HUES48 (cell line): ENCODE data around the gene PIGT.

Experiments
- H3K27ac ChIP-seq: one replicate; pipeline ENCODE4 v1.7.0; 2013; ENCODE audit warnings: low read depth, low read length, inconsistent platforms
- H3K27me3 ChIP-seq: 2 replicates; pipeline ENCODE4 v1.6.1; 2013; ENCODE audit warnings: mild to moderate bottlenecking, low read length; ENCODE audit not compliant: control insufficient read depth, insufficient read depth
- H3K36me3 ChIP-seq: 2 replicates; pipeline ENCODE4 v1.6.1; 2013; ENCODE audit warnings: low read length; ENCODE audit not compliant: control insufficient read depth, insufficient read depth
- H3K4me1 ChIP-seq: 2 replicates; pipeline ENCODE4 v1.6.1; 2013; ENCODE audit warnings: mild to moderate bottlenecking, low read length; ENCODE audit not compliant: control insufficient read depth, insufficient read depth
- H3K4me3 ChIP-seq: 2 replicates; pipeline ENCODE4 v1.5.1; 2013; ENCODE audit warnings: mild to moderate bottlenecking, low read depth, low read length
- H3K9ac ChIP-seq: 2 replicates; pipeline ENCODE4 v1.6.1; 2013; ENCODE audit warnings: mild to moderate bottlenecking, low read depth, low read length, moderate library complexity
- H3K9me3 ChIP-seq: 2 replicates; pipeline ENCODE4 v1.6.1; 2013; ENCODE audit warnings: low read length; ENCODE audit not compliant: control insufficient read depth, insufficient read depth

Gene PIGT

DNA sequence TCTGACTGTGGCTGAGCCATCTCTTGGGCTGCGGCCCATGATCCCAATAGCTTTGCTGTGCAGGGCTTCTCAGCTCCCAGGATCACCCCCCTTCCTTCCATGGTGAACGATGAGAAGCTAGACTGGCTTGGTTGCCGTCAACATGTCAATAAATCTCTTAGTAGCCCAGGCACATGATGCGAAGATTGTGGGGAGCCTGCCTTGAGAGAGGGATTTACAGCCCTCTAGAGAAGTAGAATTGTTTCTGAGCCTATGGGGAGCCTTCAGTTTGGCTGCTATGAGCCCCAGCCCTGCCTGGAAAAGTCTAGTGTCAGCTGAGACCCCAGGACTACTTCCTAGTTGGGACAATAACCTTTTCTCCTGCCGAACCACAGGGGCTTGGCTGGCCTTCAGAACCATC is 3.3 kb upstream of the PIGT start:
- Histone ChIP-seq H3K4me1 (peaks cover 14% of the 10 kb centered on the region), H3K9ac (no peak overlapping the region)

DNA sequence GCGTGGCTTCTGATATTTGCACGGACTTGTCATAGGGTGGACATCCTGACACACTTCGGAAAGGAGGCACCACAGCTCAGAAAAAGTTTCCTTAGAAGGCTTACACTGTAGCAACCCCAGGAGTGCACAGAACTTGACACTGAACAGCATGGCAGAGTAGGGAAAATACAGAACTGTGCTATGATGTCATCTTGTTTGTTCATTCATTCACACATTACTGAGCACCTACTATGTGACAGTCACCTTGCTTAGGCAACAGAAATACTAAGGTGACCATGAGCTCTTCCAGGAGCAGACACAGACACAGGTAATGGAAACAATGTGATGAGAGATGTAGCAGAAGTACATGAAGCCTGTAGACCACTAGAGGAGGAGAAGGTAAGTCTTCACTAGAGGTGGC is 2.5 kb upstream of the PIGT start:
- H3K4me1 ChIP-seq: peaks cover 10% of the 10 kb centered on the region

More for the DNA sequence above, 3.3 kb upstream of the PIGT start:
- H3K27me3 ChIP-seq: peaks cover 4% of the 10 kb centered on the region; the same call in 1 of the 2 replicates
- no peak overlapping the region for H3K27ac ChIP-seq
- peaks cover 28% of the 10 kb centered on the region for H3K36me3 ChIP-seq
- H3K9me3 ChIP-seq: no peaks in the 10 kb centered on the region
- H3K4me3 ChIP-seq: no peak overlapping the region

DNA sequence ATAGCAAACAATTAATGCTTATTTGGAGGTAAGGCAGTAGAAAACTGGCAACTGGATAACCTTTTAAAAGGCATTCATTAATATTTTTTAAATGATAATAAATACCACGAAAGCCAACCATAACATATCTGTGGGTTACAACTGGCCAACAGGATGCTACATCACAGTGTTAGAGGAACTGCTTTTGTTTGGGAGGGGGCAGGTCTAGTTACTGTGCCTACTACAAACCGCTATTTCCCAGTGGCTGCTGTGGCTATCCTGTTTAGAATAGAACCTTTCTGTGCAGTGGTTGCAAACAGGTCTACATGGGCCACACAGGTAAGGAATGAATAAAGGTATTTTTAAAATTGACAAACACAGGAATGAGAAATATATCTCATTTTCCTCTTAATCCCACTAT is 976 bp downstream of the PIGT start:
- H3K27ac ChIP-seq: no peak overlapping the region
- H3K9me3 ChIP-seq: no peaks in the 10 kb centered on the region
- H3K9ac ChIP-seq: peak overlapping the region; percentile 85; the same call in 1 of the 2 replicates
- peak overlapping the region; percentile 96 for H3K4me3 ChIP-seq
- H3K4me1 ChIP-seq: peaks cover 10% of the 10 kb centered on the region
- no peaks in the 10 kb centered on the region for H3K27me3 ChIP-seq
- peaks cover 36% of the 10 kb centered on the region for H3K36me3 ChIP-seq

More for the DNA sequence above, 2.5 kb upstream of the PIGT start:
- H3K9me3 ChIP-seq: no peaks in the 10 kb centered on the region
- H3K36me3 ChIP-seq: peaks cover 32% of the 10 kb centered on the region
- H3K27ac ChIP-seq: no peak overlapping the region
- H3K27me3 ChIP-seq: no peaks in the 10 kb centered on the region
- no peak overlapping the region for H3K9ac ChIP-seq
- H3K4me3 ChIP-seq: no peak overlapping the region

DNA sequence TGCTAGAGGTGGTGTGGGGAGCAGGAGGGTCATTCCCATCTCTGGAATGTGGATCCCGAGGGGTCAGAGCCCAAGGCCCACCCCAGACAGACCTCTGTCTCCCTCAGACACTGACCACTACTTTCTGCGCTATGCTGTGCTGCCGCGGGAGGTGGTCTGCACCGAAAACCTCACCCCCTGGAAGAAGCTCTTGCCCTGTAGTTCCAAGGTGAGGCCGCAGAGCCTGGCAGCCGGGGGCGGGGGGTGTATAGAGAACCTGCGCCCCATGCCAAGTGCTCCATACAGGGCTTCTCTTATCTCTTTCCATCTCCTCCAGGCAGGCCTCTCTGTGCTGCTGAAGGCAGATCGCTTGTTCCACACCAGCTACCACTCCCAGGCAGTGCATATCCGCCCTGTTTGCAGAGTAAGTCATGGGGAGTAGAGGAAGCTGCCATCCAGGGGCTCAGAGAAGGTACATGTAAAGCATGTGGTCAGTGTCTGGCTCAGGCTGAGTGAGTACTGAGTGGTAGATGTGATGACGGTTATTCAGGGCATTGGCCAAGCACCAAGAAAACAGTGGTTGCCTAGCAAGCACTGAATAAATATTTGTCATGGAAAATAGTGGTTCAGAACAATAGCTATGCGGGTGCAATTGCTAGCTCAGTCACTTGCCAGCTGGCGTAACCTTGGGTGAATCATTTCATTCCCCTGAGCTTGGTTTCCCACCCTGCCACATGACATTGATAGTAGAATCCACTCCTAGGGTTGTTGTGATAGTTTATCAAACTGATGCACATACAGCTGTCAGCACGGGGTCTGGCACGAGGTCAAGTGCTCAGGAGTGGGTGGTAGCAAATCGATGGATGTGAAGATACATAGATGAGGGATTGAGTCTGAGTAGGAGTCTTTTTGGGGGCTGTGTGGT is 3.5 kb downstream of the PIGT start:
- H3K36me3 ChIP-seq: peaks cover 58% of the 10 kb centered on the region
- no peaks in the 10 kb centered on the region for H3K27me3 ChIP-seq
- no peak overlapping the region for H3K27ac ChIP-seq
- H3K9ac ChIP-seq: no peak overlapping the region
- no peak overlapping the region for H3K4me3 ChIP-seq
- peaks cover 10% of the 10 kb centered on the region for H3K4me1 ChIP-seq
- no peaks in the 10 kb centered on the region for H3K9me3 ChIP-seq

DNA sequence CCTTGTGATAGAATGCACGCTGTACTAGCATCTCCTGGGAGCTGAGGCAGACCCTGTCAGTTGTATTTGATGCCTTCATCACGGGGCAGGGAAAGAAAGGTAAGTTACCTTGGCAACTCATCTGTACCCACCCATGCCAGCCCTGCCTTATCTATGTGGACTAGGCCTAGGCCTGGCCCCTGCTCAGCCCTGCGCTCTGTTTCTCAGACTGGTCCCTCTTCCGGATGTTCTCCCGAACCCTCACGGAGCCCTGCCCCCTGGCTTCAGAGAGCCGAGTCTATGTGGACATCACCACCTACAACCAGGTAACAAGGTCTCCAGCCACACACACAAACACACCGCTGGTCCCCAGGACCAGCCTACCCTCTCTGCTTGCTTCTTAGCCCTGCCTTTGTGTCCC is 4.2 kb downstream of the PIGT start:
- Histone ChIP-seq H3K4me3 (no peak overlapping the region), H3K9me3 (no peaks in the 10 kb centered on the region), H3K9ac (no peak overlapping the region), H3K27me3 (no peaks in the 10 kb centered on the region), H3K36me3 (peaks cover 63% of the 10 kb centered on the region), H3K27ac (no peak overlapping the region), H3K4me1 (peaks cover 9% of the 10 kb centered on the region)

DNA sequence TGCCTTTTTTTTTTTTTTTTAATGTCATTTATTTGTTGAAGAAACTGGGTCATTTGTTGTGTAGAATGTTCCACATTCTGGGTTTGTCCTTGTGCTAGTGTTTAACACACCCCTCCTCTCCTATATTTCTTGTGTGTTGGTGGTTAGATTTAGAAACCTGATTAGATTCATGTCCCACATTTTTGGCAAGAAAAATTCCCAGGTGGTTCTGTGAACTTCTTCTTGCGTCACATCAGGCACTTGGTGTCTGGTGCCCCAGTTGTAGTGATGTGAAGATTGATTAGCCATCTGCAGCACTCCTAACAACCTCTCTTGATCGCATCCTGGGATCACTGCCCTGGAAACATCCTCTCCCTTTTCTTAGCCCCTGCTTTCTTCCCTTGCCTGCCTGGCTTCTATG is 7.8 kb downstream of the PIGT start:
- no peaks in the 10 kb centered on the region for H3K9me3 ChIP-seq
- H3K27me3 ChIP-seq: no peaks in the 10 kb centered on the region
- peaks cover 64% of the 10 kb centered on the region for H3K36me3 ChIP-seq
- H3K27ac ChIP-seq: no peak overlapping the region
- H3K4me1 ChIP-seq: no peaks in the 10 kb centered on the region
- H3K4me3 ChIP-seq: no peak overlapping the region
- no peak overlapping the region for H3K9ac ChIP-seq

DNA sequence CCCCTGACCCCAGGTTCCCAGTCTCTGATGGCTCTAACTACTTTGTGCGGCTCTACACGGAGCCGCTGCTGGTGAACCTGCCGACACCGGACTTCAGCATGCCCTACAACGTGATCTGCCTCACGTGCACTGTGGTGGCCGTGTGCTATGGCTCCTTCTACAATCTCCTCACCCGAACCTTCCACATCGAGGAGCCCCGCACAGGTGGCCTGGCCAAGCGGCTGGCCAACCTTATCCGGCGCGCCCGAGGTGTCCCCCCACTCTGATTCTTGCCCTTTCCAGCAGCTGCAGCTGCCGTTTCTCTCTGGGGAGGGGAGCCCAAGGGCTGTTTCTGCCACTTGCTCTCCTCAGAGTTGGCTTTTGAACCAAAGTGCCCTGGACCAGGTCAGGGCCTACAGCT is 9.6 kb downstream of the PIGT start:
- Histone ChIP-seq H3K9me3 (no peaks in the 10 kb centered on the region), H3K4me3 (no peak overlapping the region), H3K4me1 (no peaks in the 10 kb centered on the region), H3K27ac (no peak overlapping the region), H3K36me3 (peaks cover 48% of the 10 kb centered on the region), H3K27me3 (no peaks in the 10 kb centered on the region), H3K9ac (no peak overlapping the region)

DNA sequence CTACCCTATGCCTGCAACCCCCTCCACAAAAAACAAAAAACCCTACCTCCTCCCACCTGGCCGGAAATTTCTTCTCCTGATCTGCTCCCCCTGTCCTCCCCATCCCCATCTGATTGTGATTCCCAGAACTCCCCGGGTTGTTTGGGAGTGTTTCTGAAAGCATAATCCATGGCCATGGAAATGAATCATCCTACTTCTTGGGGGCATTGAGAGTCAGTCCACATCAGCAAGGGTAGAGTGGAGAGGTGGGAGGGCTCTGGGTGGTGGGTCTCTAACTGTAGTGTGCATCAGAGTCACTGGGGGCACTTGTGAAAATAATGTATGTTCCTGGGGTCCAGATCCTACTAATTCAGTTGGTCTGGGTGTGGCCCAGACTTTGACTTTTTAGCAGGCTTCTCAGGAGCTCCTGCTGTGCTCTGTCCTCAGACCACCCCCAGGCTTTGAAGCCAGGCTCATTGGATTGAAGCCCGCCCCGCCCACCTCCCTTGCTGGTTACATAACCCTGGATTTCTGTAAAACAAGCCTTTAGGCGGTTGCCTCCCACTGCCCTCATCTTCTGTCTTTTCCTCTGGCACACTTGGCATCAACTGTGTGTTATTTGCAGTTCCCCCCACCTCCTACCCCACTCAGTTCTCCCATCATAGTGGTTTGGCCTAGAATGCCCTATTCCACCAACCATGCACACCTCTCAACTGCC is 10.5 kb downstream of the PIGT start:
- no peaks in the 10 kb centered on the region for H3K4me1 ChIP-seq
- H3K9ac ChIP-seq: no peak overlapping the region
- H3K9me3 ChIP-seq: no peaks in the 10 kb centered on the region
- H3K27me3 ChIP-seq: no peaks in the 10 kb centered on the region
- no peak overlapping the region for H3K4me3 ChIP-seq
- no peak overlapping the region for H3K27ac ChIP-seq
- peaks cover 39% of the 10 kb centered on the region for H3K36me3 ChIP-seq

DNA sequence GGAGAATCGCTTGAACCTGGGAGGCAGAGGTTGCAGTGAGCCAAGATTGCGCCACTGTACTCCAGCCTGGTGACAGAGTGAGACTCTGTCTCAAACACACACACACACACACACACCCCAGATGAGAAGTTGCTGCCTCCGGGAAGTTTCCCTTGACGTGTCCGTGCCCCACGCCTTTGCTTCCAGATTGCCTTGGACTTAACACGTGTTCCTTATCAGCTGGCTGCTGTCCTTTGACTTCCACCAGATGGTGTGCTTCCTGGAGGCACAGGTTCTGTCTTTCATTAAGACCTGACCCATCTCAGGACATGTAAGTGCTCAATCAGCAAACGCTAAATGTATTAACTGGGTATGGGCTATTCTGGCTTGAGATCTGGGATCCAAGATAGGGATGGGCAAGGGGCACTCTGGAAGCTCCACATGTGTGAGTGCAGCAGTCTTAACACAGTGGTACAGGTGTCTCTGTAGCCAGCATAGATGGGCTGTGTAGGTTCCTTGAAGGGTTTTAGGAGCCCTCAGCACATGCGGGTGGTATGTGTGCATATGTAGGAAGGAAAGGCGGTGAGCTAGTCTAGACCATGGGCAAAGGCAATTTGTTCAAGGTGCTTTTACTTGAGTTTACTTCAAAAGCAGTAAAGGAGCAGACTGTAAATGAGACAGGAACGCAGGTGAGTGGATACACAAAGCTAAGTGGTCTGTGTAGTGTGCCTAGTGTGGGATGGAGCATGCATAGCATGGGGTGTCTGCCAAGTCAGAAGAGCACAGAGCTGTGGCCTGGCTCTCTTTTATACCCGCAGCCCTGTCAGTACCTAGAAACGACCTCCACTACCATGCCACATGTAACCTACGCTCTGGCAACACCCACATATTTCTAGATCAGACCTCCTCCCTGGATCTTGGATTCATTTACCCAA is 11.6 kb downstream of the PIGT start:
- peaks cover 29% of the 10 kb centered on the region for H3K36me3 ChIP-seq
- H3K4me1 ChIP-seq: no peaks in the 10 kb centered on the region
- no peaks in the 10 kb centered on the region for H3K9me3 ChIP-seq
- H3K27me3 ChIP-seq: no peaks in the 10 kb centered on the region
- H3K9ac ChIP-seq: no peak overlapping the region
- no peak overlapping the region for H3K27ac ChIP-seq
- no peak overlapping the region for H3K4me3 ChIP-seq

DNA sequence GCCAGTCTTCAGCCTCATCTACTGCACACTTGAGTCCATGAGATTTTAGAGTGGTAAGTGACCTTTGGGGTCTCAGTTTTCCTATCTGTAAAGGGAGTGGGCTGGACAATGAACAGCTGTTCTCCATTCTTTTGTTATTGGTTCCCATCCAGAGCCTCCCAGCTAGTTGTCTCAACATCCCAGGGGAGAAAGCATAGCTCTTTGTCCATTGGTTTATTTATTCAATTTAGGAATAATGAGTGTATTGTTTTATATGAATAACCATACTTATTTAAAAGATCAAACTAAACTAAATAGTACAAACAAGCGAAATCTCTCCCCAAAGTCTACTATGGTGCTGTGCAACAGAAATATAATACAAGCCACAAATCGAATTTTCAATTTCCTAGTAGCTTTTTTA is 13.7 kb downstream of the PIGT start:
- Histone ChIP-seq H3K27ac (no peak overlapping the region), H3K36me3 (peaks cover 14% of the 10 kb centered on the region), H3K4me3 (no peak overlapping the region), H3K9ac (no peak overlapping the region), H3K27me3 (no peaks in the 10 kb centered on the region), H3K9me3 (no peaks in the 10 kb centered on the region), H3K4me1 (no peaks in the 10 kb centered on the region)
